ENCODE measurements around the gene ZNF791. TPM values are rescaled to one million over a fixed set of nuclear protein-coding genes. Genes with fewer than 3 reads are reported as not detected.

The ZNF791 gene
- total and polyA plus RNA-seq, 12 donors = 4.7 to 22.1 (median 16.6) TPM

DNA sequence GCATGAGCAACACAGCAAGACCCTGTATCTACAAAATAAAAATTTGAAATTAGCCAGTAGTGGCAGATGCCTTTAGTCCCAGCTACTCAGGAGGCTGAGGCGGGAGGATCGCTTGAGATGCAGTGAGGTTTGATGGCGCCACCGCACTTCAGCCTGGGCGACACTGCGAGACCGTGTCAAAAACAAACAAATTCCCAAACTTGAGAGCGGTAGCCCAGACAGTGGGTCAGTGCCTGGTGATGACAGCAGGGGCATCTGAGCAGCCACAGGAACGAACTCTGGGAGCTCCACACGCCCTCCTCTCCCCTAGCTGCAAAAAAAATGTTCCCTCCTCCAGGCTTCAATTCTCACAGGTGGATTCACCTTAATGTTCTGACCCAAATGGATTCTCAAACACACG lies 14.2 kb upstream of the ZNF791 start:
- Histone ChIP-seq H3K27me3 (no peaks in the 10 kb centered on the region), H3K9me3 (no peaks in the 10 kb centered on the region), H3K4me1 (no peaks in the 10 kb centered on the region), H3K36me3 (peaks cover 0 to 70% (median 0%) of the 10 kb centered on the region in 9 donors), H3K4me3 (no peak overlapping the region), H3K27ac (no peak overlapping the region)
- DNase-seq = no peak
- 89 to 93% methylated on average over 11 of the region's 11 CpGs for WGBS, 2 donors
- ATAC-seq = no peak
- TF ChIP-seq, protein P1, sequence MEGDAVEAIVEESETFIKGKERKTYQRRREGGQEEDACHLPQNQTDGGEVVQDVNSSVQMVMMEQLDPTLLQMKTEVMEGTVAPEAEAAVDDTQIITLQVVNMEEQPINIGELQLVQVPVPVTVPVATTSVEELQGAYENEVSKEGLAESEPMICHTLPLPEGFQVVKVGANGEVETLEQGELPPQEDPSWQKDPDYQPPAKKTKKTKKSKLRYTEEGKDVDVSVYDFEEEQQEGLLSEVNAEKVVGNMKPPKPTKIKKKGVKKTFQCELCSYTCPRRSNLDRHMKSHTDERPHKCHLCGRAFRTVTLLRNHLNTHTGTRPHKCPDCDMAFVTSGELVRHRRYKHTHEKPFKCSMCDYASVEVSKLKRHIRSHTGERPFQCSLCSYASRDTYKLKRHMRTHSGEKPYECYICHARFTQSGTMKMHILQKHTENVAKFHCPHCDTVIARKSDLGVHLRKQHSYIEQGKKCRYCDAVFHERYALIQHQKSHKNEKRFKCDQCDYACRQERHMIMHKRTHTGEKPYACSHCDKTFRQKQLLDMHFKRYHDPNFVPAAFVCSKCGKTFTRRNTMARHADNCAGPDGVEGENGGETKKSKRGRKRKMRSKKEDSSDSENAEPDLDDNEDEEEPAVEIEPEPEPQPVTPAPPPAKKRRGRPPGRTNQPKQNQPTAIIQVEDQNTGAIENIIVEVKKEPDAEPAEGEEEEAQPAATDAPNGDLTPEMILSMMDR (IDR thresholded peaks at IDR 0.05) = no peak
- intact Hi-C loops (cut with DNase I) = no loop called here

DNA sequence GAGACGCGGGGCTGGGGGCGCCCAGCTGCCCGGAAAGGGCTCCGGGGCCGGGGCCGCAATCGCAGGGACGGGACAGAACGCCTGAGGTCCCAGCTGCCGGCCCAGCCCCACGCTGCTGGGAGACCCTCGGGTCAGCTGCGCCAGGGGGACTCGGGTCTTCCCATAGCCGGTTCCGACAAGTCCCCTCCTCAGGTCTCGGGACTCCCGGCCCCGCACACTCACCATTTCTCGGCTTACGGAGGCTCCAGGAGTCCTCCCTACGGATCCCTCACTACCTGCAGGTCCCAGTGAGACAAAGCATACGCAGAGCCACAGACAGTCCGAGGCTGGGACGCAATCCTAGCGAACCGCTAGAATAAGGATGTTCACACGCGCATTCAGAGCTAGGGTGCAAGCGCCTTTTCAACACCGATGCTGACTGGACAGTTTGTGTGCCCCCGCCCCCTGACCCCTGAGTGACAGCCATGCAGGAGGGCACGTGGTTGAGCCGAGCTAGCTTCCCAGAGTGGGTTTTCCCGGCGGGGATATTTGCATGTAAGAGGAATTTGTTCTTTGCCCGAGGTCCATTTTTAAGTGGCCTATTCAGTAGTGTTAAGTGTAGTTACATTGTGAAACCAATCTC lies 13.7 kb upstream of the ZNF791 start:
- Histone ChIP-seq H3K9me3 (no peaks in the 10 kb centered on the region), H3K27me3 (no peaks in the 10 kb centered on the region), H3K36me3 (peaks cover 0 to 66% (median 0%) of the 10 kb centered on the region in 9 donors), H3K27ac (no peak overlapping the region), H3K4me3 (no peak overlapping the region), H3K4me1 (no peaks in the 10 kb centered on the region)
- intact Hi-C loops (cut with DNase I) = no loop called here
- WGBS, 2 donors = 53 to 67% methylated on average over 38 of the region's 38 CpGs
- ATAC-seq = no peak
- TF ChIP-seq, protein P1 (IDR thresholded peaks at IDR 0.05) = no peak
- no peak for DNase-seq

DNA sequence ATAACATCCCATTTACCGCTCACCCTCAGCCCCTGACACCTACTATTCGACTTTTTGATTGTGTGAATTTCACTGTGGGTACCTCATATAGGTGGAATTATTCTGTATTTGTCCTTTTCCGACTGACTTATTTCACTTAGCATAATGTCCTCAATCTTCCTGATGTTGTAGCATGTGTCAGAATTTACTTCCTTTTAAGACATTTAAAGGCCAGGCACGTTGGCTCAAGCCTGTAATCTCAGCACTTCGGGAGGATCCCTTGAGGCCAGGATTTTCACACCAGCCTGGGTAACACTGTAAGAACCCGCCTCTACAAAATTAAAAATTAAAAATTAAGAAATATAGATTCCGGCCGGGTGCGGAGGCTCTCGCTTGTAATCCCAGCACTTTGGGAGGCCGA lies 13.1 kb upstream of the ZNF791 start:
- H3K4me3 ChIP-seq = no peak overlapping the region
- intact Hi-C loops (cut with DNase I) = no loop called here
- 86 to 89% methylated on average over 11 of the region's 11 CpGs for WGBS, 2 donors
- no peaks in the 10 kb centered on the region for H3K27me3 ChIP-seq
- no peak for ATAC-seq
- no peak for DNase-seq
- TF ChIP-seq, protein P1 (IDR thresholded peaks at IDR 0.05) = no peak
- H3K36me3 ChIP-seq = peaks cover 0 to 69% (median 0%) of the 10 kb centered on the region in 9 donors
- H3K27ac ChIP-seq = no peak overlapping the region
- H3K4me1 ChIP-seq = no peaks in the 10 kb centered on the region
- H3K9me3 ChIP-seq = no peaks in the 10 kb centered on the region

DNA sequence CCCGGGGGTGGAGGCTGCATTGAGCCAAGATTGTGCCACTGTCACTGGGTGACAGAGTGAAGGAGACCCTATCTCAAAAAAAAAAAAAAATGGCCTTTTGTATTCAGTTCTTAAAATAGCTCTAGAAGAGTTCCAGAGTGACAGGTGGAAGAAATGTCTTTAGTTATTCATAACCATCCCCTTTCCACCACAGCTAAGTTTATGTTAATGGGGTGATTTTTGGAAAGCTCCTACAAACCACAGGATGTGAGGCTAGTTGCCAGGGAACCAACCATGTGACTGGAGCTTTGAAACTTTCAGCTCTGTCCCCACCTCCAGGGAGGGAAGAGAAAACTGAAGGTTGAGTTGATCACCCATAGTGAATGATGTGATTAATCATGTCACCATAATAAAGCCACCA lies 7.0 kb upstream of the ZNF791 start:
- DNase-seq (no peak), ATAC-seq (no peak)
- H3K9me3 ChIP-seq = no peaks in the 10 kb centered on the region
- TF ChIP-seq, protein P1 (IDR thresholded peaks at IDR 0.05) = no peak
- peaks cover 0 to 90% (median 9%) of the 10 kb centered on the region in 9 donors for H3K36me3 ChIP-seq
- H3K27me3 ChIP-seq = no peaks in the 10 kb centered on the region
- no peak overlapping the region for H3K27ac ChIP-seq
- WGBS, 2 donors = 75 to 83% methylated on average over 1 of the region's 1 CpG
- intact Hi-C loops (cut with DNase I) = no loop called here
- H3K4me3 ChIP-seq = no peak overlapping the region
- H3K4me1 ChIP-seq = no peaks in the 10 kb centered on the region

Data from heart right ventricle (tissue), 16 donors.